HK-2 (cell line): Measurements from ENCODE around the gene CBFB.
A peak's percentile ranks its signal among the peaks of the same experiment; 100 is the strongest.
"Not testable (repeated sequence)": the region's sequence is repeated elsewhere in the genome, so short reads cannot be mapped to it uniquely, and the experiment has no call there.

ENCODE experiments used
- DNase-seq: peaks from one replicate; pipeline ENCODE4 v3.0.0-alpha.2; 2018; ENCODE audit not compliant: unreplicated experiment

Gene CBFB

DNA sequence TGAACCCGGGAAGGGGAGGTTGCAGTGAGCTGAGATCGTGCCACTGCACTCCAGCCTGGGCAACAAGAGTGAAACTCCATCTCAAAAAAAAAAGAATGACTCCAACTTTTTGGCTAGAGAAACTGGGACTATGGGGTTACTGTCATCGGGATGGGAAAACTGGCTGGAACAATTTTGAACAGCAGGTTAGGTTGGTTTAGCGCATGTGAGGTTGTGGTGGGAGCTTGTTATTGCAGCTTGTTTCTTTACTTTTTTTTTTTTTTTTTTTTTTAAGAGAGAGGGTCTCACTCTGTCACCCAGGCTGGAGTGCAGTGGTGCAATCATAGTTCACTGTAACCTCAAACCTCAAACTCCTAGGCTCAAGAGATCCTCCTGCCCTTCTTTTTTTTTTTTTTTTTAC is 12.6 kb downstream of the CBFB start:
- not testable (repeated sequence) for DNase-seq

DNA sequence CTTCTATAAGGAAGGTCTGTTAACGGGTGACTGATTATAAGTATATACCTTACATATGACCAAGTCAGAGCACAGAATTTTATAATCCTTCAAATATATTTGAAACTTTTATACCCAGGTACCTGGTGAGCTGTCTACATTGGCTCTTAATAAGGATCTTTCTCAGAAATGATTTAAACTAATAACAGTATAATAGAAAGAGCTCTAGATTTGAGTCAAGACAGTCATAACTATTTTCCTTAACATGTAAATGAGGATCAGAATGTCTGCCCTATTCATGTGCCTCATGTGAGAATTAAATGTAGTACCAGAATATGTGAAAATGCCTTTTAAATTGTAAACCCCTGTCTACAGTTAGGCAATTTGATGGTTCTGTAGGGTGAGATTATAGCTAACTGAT is 14.5 kb downstream of the CBFB start:
- DNase-seq = no peak

DNA sequence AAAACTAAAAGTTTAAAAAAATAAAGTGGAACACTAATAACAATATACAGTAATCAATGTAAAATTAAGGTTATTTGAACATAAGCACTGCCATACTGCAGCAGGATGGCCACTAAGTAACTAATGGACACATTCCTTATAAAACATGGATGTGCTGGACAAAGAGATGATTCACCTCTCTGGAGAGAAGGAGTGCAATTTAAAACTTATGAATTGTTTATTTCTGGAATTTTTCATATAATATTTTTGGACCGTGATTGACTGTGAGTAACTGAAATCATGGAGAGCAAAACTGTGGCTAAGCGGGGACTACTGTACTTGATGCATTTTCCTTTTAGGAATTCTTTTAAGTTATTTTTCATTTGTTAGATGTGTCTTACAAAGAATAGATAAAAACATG is 21.8 kb downstream of the CBFB start:
- DNase-seq = no peak

DNA sequence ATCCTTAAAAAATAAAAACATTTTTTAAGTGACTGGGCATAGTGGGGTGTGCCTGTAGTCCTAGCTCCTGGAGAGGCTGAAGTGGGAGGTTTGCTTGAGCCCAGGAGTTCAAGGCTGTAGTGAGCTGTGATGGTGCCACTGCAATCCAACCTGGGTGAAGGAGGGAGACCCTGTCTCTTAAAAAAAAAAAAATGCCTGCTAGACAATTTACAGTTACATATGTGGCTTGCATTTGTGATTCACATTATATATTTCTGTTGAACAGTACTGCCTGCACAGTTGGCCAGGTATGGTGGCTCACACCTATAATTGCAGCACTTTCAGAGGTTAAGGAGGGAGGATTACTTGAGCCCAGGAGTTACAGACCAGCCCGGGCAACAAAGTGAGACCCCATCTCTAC is 23.4 kb downstream of the CBFB start:
- no peak for DNase-seq

DNA sequence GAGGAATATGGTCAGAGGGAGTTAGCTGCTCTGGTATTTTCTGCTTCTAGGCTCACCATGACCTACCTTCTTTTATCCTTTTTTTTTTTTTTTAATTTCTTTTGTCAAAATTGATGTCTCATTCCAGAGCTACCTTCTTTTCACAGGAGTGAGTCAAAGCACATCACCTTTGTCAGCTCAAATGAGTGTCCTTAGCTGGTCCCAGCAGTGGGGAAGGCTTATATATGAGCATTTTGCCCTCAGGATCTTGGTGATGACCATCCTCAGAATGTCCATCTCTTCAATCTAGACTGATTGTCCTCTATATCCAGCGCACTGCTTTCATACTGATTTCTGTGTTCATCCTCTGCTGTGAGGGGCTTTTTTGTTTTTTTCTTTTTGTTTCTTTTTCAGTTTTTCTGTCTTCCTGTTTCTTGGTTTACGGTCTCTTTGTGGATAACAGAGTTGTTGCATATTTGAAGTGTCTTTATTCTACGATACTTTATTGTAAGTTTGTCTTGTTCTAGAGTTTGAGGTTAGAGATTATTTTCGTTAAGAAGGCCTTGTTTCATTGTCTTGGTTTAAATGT is 24.9 kb downstream of the CBFB start:
- DNase-seq = no peak

DNA sequence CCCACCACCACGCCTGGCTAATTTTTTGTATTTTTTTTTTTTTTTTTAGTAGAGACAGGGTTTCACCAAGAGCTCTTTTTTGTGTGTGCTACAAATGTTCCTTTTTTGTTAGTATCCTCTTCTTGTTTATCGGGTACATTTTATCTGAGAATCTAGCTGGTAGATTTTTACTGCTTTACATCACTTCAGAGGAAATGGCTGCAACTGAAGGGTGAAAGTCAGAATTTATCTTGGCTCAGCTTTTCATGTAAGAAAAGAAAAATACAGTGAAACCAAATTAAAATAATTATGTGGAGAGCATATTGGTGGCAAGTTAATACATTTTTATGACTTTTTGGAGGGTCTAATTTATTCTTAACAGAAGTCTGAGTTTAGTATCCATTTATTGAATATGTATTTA is 26.0 kb downstream of the CBFB start:
- DNase-seq = no peak

DNA sequence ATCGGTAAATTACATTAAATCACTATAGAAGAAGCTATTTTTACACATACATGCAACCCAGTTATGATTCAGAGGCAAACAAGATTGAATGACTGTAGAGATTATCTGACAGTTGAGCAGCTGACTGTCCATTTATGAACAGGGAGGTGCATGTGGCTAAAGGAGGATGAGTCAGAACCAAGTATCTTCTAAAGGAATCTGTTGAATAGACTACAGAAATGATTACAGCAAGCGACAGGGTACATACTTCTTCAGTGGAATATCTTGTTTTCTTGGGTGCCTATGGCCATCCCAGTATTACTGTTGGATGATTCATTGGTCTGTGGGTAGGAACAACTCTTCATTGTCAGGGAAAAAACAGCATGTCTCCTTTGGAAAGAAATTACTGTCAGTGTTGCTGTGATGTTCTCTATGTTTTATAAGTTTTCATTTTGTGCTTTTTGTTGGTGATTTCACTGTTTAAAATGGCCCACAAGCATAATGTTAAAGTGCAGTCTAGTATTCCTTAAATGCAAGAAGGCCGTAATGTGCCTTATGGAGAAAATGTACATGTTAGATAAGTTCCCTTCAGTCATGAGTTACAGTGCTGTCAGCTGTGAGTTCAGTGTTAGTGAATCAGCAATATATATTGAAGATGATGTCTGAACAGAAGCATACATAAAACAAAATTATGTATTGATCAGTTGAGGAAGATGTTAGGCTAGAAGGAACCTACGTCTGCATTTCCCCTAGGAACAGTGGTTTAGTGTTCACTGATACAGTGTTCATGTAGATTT is 27.0 kb downstream of the CBFB start:
- peak; percentile 27 for DNase-seq

DNA sequence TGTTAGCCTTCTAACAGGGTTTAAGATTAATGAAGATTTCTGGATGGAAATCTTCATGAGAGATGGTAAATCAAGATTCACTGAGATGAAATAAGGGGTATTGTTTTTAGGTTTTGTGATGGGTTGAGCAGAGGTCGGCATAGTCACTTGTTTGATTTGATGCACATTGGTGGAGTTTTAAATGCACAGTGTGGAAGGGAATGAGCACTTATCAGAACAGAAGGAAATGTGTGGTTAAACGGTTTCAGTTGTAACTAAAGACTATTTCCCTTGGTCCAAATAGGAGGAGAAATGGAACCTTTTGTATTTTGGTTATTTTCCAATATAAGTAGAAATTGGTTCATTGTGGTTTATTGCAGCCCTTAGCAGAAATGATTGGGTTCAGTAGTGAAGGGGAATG is 34.1 kb downstream of the CBFB start:
- DNase-seq = no peak

DNA sequence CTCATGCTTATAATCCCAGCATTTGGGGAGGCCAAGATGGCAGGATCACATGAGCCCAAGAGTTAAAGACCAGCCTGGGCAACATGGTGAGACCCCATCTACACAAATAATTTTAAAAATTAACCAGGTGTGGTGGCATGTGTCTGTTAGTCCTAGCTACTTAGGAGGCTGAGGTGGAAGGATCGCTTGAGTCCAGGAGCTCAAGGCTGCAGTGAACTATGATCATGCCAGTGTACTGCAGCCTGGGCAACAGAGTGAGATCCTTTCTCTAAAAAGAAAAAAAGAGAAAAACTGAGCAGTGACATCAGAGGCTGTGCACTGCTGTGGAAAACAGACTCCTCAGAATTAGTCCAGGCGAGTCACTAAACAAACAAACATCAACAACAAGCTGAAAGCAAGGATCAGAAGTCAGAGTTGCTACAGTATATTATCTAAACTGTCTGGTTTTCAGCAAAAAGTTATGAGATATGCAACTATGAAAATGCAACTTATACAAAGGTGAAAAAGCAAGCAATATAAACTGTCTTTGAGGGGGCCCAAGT is 39.3 kb downstream of the CBFB start:
- no peak for DNase-seq

DNA sequence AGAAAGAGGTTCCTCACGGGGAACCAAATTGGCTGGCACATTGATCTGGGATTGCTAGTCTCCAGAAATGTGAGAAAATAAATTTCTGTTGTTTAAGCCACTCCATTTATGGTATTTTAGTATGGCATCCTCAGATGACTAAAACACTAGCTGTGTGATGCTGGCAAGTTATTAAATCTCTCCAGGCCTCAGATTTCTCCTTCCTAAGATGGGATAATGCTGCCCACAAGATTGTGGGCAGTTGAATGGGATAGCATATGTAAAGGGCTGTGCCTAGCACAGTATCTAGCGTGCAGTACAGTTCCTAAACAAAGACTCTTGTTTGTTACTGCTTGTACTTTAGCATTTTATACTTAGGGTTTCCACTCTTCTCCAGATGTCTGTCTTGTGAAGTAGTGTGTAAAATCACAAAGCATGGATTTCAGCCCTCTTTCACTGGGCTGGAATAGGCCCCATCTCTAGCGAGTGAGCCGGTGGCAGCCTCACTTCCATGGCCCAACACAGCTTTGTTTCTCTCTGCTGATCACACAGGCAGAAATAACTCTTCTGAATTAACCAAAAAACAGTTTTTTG is 42.6 kb downstream of the CBFB start:
- DNase-seq = no peak

DNA sequence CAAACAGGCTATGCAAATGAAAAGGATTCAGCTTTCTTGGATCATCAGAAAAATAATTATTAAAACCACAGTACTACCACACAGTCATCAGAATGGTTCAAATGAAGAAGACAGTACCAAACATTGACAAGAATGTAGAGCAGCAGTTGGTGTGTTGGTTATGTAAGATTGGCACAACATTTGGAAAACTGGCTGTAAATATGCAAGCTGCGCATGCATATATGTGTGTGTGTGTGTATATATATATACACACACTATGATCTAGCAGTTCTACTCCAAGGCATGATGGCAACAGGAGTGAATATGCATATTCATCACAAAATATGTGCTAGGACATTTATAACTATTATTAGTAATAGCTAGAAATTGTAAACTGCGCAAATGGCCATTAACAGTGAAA is 46.4 kb downstream of the CBFB start:
- no peak for DNase-seq

DNA sequence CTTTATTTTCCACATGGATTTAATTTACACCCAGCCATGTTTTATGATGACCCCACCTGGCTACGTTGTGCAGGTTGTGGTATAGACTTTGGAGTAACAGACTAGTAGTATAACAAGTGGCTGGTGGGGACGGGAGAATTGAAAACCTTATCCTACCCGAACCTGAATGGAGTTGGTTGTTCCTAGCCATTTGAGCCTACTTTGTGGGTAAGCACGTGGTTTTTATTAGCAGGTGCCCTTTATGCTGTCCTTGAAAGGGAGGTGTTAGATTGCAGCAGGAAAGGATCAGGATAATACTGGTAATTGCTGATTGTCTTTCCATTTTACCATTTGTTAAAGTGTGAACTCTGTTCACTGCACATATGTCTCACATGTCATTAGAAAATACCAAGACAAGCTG is 48.9 kb downstream of the CBFB start:
- no peak for DNase-seq

DNA sequence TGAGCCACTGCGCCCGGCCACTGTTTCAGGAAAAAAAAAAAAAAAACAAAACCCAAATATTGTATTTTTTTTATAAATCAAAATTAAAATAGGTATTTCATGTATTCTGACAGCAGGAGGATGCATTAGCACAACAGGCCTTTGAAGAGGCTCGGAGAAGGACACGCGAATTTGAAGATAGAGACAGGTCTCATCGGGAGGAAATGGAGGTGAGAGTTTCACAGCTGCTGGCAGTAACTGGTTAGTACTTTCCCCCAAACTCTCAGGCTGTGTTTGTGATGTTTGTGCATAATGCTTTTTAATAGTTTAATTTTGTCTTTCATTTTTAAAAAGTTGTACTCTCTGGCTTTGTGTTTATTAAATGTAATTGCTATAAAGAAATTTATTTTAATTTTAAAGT is 53.2 kb downstream of the CBFB start:
- no peak for DNase-seq

DNA sequence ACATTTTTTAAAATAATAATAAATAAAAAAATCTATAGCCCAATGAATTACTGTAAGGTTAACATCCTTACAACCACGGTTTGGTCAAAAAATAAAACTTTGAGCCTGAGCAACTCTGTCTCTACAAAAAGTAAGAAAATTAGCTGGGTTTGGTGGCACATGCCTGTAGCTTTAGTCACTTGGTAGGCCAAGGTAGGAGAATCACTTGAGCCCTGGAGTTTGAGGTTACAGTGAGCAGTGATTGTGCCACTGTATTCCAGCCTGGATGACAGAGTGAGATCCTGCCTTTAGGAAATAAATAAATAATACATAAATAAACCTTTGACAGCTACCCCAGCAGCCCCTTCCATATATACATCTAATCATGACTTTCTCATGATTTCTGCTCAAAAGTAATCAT is 53.9 kb downstream of the CBFB start:
- DNase-seq = no peak

DNA sequence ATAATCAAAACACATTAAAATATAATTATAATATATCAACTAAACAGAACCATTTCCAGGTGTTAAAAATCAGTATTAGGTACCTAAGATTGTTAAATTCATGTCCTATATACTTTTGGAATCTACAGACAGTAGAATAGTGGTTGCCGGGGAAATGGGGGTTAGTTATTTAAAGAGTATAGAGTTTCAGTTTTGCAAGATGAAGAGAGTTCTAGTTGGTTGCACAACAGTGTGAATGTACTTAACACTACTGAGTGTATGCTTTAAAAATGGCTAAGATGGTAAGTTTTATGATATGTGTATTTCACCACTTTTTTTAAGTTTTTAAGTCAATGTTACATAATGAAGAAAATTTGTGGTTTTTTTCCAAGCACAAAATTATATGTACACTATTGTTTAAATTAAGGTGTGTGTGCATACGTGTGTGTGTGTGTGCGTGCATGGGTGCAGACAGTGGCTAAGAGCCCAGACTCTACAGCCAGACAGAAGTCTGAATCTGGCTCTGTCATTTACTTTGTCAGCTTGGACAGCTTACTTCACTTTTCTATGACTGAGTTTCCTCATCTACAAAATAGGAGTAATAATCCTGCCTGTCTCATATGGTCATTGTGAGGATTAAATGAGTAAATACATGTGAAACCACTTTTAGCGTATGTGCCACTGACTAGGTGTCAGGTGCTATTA is 55.5 kb downstream of the CBFB start:
- no peak for DNase-seq

DNA sequence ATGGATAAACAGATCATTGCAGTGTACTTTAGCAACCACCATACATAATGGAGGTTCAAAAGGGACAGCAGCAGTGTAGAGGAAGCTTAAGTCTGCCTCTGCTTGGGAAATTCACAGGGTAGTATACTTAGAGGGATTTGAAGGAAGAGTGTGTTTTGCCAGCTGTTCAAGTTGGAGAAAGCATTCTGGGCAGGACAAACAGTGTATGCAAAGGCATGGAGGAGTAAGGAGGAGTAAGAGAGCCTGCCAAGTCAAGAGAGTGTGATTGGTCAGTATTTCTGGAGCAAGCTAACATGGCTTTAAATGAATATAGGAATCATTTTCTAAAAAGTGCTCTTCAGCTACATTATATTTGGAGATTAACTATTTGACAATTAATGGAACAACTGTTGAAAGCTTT is 57.9 kb downstream of the CBFB start:
- no peak for DNase-seq

DNA sequence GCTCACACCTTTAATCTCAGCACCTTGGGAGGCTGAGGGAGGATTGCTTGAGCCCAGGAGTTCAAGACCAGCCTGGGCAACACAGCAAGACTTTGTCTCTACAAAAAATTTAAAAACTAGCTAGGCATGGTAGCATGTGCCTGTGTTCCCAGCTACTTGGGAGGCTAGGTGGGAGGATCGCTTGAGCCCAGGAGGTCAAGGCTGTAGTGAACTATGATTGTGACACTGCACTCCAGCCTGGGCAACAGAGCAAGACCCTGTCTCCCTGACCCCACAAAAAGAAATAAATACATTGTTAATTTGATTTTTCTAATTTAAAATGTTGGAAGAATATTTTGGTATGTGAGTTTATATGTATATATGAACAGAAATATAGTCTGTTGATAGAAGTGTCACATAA is 58.3 kb downstream of the CBFB start:
- DNase-seq = no peak

DNA sequence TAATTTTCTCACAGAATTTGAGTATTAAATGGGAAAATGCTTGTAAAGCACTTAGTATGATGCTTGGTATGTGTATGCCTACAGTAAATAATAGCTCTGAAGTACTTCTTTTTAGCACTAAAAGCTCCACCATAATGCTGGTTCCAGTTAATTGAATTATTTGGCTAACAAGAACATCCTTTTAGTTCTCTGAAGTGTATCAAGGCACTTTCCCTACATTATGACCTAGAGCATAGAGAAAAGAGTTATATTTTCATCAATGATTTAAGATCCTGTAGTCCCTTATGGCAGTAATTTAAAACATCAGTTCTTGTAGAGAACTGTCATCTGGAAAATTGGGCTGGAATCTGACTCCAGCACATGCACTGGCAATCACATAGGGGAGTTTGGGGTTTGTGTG is 58.9 kb downstream of the CBFB start:
- no peak for DNase-seq

DNA sequence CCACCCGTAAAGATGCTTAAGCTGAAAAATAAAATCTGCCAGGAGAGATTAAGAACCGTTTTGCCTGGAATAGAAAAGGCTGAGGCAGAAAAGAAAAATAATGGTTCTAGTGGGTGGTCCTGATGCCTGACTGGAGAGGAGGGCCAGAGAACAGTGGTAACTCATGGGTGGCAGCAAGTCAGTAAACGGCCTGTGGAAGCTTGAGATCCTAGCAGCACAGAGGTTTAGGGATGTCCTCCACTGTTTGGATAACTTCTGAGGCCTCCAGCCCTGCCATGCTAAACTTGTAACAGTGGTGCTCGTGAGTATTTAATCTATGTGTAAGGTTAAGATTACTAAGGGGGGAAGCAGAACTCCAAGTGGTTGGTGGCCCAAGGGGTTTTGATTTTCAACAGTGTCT is 59.6 kb downstream of the CBFB start:
- no peak for DNase-seq

DNA sequence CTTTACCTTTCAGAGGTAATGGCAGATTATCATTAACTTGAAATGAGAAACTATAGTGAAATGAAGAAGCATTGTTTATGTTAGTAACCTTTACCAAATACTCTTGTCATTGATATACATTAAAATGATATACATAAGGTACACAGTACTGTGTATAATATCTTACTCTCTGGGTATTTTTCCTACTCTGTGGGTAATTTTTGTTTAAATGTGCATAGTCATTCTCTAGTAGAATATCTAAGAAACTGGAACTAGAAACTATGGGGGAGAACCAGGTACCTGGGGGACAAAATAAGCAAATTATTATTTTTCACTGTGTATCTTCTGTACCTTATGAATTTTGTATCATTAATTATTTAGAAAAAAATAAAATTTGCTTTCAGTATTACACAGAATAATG is 60.2 kb downstream of the CBFB start:
- no peak for DNase-seq

DNA sequence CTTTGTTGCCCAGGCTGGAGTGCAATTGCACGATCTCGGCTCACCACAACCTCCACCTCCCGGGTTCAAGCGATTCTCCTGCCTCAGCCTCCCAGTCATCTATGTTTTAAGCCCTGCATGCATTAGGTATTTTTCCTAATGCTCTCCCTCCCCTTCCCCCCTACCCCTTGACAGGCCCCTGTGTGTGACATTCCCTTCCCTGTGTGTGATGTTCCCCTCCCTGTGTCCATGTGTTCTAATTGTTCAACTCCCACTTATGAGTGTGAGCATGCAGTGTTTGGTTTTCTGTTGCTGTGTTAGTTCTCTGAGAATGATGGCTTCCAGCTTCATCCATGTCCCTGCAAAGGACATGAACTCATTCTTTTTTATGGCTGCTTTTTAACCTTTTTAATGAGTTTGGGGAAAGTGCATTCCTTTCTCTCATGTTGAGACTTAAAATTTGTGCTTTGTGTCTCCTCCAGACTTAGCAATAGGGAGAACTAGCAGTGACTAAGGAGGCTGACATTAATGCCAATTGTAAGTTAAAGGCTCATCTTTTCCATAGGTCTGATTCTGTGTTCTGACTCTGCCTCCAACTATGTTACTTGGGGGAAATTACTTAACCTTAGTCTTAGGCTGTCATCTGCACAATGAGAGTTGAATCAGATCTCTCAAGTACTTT is 63.1 kb downstream of the CBFB start:
- DNase-seq = no peak

DNA sequence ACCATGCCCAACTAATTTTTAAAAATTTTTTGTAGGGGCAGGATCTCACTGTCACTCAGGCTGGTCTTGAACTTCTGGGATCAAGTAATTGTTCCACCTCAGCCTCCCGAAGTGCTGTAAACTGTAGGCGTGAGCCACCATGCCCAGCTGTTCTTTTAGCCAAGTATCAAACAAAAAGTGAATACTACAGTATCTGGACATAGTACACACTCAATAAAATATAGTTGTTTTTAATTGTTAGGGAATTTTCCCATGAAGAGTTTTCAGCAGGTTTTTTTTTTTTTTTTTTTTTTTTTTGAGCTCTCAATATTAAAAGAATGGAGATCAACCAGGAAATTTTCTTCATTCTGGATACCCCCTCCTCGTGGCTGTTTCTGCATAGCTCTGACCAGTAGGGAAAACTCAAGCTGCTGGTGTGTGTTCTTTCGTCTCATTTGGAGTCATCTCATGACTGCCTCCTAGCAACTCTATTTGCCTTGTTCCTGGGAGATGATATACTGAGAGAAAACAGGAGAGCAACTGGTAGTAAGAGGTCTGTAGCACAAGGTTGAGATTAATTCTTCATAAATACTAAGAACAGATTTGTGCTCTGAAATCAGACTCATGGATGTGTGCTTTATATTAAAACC is 64.3 kb downstream of the CBFB start:
- DNase-seq = no peak
